Effector memory CD4-positive, alpha-beta T cell (primary cell): ENCODE data around the gene MCL1.

Experiments used
- DNase-seq, 3 donors: peaks; one replicate each; pipeline ENCODE4 v3.0.0-alpha.2; 2020
- H3K27ac ChIP-seq: 2 replicates; pipeline ENCODE4 v1.7.0; 2013; ENCODE audit warnings: mild to moderate bottlenecking, low read length, moderate library complexity; ENCODE audit not compliant: insufficient read depth, poor library complexity, severe bottlenecking
- H3K27me3 ChIP-seq: replicated peaks from 2 replicates; pipeline ENCODE4 v1.7.0; 2013; ENCODE audit warnings: mild to moderate bottlenecking, low read length; ENCODE audit not compliant: insufficient read depth, control insufficient read depth, poor library complexity, severe bottlenecking
- H3K36me3 ChIP-seq: 2 replicates; pipeline ENCODE4 v1.7.0; 2013; ENCODE audit warnings: mild to moderate bottlenecking, low read length, moderate library complexity; ENCODE audit not compliant: control insufficient read depth, insufficient read depth
- H3K4me1 ChIP-seq: 2 replicates; pipeline ENCODE4 v1.7.0; 2013; ENCODE audit warnings: low read length, mild to moderate bottlenecking; ENCODE audit not compliant: control insufficient read depth, insufficient read depth, poor library complexity, severe bottlenecking
- H3K4me3 ChIP-seq: 2 replicates; pipeline ENCODE4 v1.7.0; 2013; ENCODE audit warnings: low read length, low read depth, mild to moderate bottlenecking; ENCODE audit not compliant: insufficient read depth, poor library complexity, severe bottlenecking
- H3K9me3 ChIP-seq: 2 replicates; pipeline ENCODE4 v1.7.0; 2013; ENCODE audit warnings: mild to moderate bottlenecking, low read length, moderate library complexity; ENCODE audit not compliant: control insufficient read depth

The MCL1 gene

GRCh38 chr1:150563340-150564038 is 15.9 kb downstream of the MCL1 start:
- DNase-seq, result peak in 2 of 3 donors; percentile 34 to 47
- peak overlapping the region; percentile 92 for H3K27ac ChIP-seq
- H3K9me3 ChIP-seq, result no peaks in the 10 kb centered on the region
- no peaks in the 10 kb centered on the region for H3K27me3 ChIP-seq
- H3K36me3 ChIP-seq, result no peaks in the 10 kb centered on the region
- peaks cover 76% of the 10 kb centered on the region for H3K4me1 ChIP-seq
- peak overlapping the region; percentile 74 for H3K4me3 ChIP-seq

DNA sequence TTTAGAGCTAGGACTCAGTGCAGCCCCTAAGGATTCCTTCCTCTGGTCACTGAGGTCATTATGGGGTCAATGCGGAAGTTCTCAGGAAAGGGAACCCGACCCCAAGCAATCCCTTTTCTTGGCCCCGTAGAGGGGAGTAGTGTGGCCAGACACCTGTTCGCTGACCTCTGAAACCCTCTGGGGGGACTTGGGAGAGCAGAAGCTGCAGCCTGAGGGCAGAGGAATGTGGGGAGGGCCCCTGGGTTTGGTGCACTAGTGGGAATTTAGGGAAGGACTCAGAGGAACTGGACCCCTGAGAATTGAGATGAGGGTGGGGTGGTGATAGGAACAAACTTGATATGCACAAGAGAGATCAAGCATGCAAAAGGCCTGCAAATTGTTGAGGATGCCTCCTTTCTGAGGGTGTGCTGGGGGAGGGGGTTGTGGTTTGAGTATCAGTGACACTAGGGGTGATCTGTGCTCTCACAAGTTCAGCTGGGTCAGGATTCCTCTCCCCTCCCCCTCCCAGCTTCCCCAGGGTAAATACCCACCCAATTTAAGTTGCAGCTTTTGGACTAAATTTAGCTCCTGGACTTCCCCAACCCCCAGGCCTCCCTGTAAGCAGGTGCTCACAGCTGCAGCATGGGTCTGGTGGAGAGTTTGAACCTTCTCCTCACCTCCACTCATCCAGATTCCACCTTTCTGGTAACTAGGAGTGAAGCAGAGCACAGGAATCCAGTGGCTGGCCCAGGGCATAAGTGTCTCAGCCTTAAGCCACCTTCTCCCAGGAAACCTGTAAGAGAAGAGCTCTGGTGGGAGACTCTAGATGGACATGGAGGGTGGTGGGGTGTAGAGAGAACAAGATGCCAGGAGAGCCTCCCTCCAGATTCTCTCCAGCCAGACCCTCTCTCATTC is 16.7 kb downstream of the MCL1 start:
- Histone ChIP-seq H3K4me3 (peak overlapping the region; percentile 74), H3K4me1 (peaks cover 69% of the 10 kb centered on the region)
- DNase-seq, result peak; percentile 46 to 63 (median 58)

DNA sequence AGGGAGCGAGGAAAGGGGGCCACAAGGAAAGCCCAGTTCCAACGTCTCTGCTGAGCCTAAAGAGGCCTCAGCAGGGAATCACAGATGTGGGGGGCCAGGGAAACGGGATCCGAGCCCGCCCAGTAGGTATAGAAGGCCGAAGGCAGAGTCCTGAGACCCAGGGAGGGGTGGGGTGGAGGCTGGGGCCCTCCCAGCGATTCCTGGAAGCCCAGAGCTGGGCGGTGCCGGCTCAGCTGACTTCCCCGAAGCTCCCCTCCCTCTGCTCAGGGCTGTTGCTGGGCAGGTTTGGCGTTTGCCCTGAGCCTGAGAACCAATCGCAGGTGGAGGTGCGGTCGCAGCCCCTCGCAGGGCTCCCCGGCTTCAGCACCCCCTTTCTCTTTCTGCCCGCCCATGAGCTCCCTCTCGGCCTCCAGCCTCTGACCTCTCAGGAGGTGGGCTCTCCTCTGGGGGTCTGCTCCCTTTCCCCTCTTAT is 17.4 kb downstream of the MCL1 start:
- Histone ChIP-seq H3K9me3 (no peaks in the 10 kb centered on the region), H3K4me1 (peaks cover 66% of the 10 kb centered on the region), H3K27ac (peak overlapping the region; percentile 92), H3K36me3 (no peaks in the 10 kb centered on the region), H3K27me3 (no peaks in the 10 kb centered on the region), H3K4me3 (peak overlapping the region; percentile 74)
- DNase-seq, result peak; percentile 61 to 76 (median 67)

More for the DNA sequence above, 16.7 kb downstream of the MCL1 start:
- no peaks in the 10 kb centered on the region for H3K27me3 ChIP-seq
- H3K36me3 ChIP-seq, result no peaks in the 10 kb centered on the region
- H3K9me3 ChIP-seq, result no peaks in the 10 kb centered on the region
- peak overlapping the region; percentile 92 for H3K27ac ChIP-seq

- no peaks in the 10 kb centered on the region for H3K9me3 ChIP-seq
- peaks cover 60% of the 10 kb centered on the region for H3K4me1 ChIP-seq
- no peaks in the 10 kb centered on the region for H3K27me3 ChIP-seq
- peak; percentile 23 to 48 (median 44) for DNase-seq
- H3K27ac ChIP-seq, result peak overlapping the region; percentile 92
- H3K36me3 ChIP-seq, result no peaks in the 10 kb centered on the region
- peak overlapping the region; percentile 74 for H3K4me3 ChIP-seq
Observed at GRCh38 chr1:150561254-150561973, 18.0 kb downstream of the MCL1 start.

GRCh38 chr1:150560576-150561253 is 18.7 kb downstream of the MCL1 start:
- H3K9me3 ChIP-seq, result no peaks in the 10 kb centered on the region
- no peaks in the 10 kb centered on the region for H3K27me3 ChIP-seq
- H3K4me3 ChIP-seq, result peak overlapping the region; percentile 74
- no peaks in the 10 kb centered on the region for H3K36me3 ChIP-seq
- DNase-seq, result peak; percentile 55 to 66 (median 55)
- peak overlapping the region; percentile 92 for H3K27ac ChIP-seq
- peaks cover 53% of the 10 kb centered on the region for H3K4me1 ChIP-seq

DNA sequence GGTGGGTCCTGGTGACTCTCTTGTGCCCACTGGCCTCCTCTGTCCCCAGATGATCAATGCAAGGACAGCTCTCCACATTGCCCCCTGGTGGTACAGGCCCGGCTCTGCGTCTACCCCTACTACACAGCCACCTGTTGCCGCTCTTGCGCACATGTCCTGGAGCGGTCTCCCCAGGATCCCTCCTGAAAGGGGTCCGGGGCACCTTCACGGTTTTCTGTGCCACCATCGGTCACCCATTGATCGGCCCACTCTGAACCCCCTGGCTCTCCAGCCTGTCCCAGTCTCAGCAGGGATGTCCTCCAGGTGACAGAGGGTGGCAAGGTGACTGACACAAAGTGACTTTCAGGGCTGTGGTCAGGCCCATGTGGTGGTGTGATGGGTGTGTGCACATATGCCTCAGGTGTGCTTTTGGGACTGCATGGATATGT is 19.4 kb downstream of the MCL1 start:
- no peaks in the 10 kb centered on the region for H3K9me3 ChIP-seq
- peaks cover 46% of the 10 kb centered on the region for H3K4me1 ChIP-seq
- H3K36me3 ChIP-seq, result no peaks in the 10 kb centered on the region
- no peaks in the 10 kb centered on the region for H3K27me3 ChIP-seq
- H3K4me3 ChIP-seq, result peak overlapping the region; percentile 2
- peak; percentile 34 to 61 (median 45) for DNase-seq
- H3K27ac ChIP-seq, result peak overlapping the region; percentile 92

DNA sequence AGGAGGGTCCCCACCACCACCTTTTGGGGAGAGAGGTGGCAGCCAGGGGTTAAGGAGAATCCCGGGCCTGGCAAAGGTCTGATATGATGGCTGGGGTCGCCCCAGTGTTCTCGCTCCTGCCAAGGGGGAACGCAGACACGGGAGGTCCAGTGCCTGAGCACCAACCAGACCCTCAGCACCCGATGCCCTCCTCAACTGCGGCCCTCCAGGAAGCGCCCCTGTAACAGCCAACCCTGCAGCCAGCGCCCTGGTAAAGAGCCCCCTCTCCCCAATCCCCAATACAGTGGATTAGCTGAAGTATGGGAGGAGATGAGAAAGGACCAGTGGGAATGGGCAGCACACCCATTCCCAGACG is 19.8 kb downstream of the MCL1 start:
- peaks cover 43% of the 10 kb centered on the region for H3K4me1 ChIP-seq
- no peak for DNase-seq

GRCh38 chr1:150558761-150559655 is 20.4 kb downstream of the MCL1 start:
- no peaks in the 10 kb centered on the region for H3K27me3 ChIP-seq
- H3K36me3 ChIP-seq, result no peaks in the 10 kb centered on the region
- H3K4me3 ChIP-seq, result no peak overlapping the region
- no peak for DNase-seq
- no peaks in the 10 kb centered on the region for H3K9me3 ChIP-seq
- H3K4me1 ChIP-seq, result peaks cover 36% of the 10 kb centered on the region
- no peak overlapping the region for H3K27ac ChIP-seq

More for the DNA sequence above, 19.8 kb downstream of the MCL1 start:
- H3K36me3 ChIP-seq, result no peaks in the 10 kb centered on the region
- no peak overlapping the region for H3K27ac ChIP-seq
- H3K27me3 ChIP-seq, result no peaks in the 10 kb centered on the region
- H3K4me3 ChIP-seq, result no peak overlapping the region
- H3K9me3 ChIP-seq, result no peaks in the 10 kb centered on the region
